Activated CD4-positive, alpha-beta T cell treated with anti-CD3 and anti-CD28 coated beads, Interleukin-2, Interleukin-4, amounts not matched to agents 100 ng/mL and 50 ng/mL, durations not matched to agents 16 hours and 8 hours (primary cell): Measurements from ENCODE around the gene RBMX.
"Not testable (repeated sequence)": the region's sequence is repeated elsewhere in the genome, so short reads cannot be mapped to it uniquely, and the experiment has no call there.

Experiments used
- DNase-seq: peaks from one replicate; pipeline ENCODE4 v3.0.0-alpha.2; 2020; ENCODE audit warnings: low spot score

RBMX gene

GRCh38 chrX:136880452-136881013 lies at the start of gene RBMX:
TSS of gene RBMX (minus strand) at chrX:136880725. CDS start at chrX:136879427, 1,298 bp downstream.
- peak; percentile 91 for DNase-seq

GRCh38 chrX:136921438-136921837 lies 40.9 kb upstream of the RBMX start:
- DNase-seq, result not testable (repeated sequence)

- no peak for DNase-seq
These were observed 39.5 kb upstream of the RBMX start for GRCh38 chrX:136920001-136920400.

GRCh38 chrX:136916827-136917226 lies 36.3 kb upstream of the RBMX start:
- no peak for DNase-seq

GRCh38 chrX:136911661-136912060 lies 31.1 kb upstream of the RBMX start:
- not testable (repeated sequence) for DNase-seq

- DNase-seq, result no peak
These were observed 30.7 kb upstream of the RBMX start for GRCh38 chrX:136911253-136911652.

- DNase-seq, result no peak
These were observed 30.1 kb upstream of the RBMX start for GRCh38 chrX:136910565-136911035.

GRCh38 chrX:136909706-136910564 lies 29.4 kb upstream of the RBMX start:
- peak; percentile 63 for DNase-seq

- DNase-seq, result peak; percentile 63
These were observed 28.7 kb upstream of the RBMX start for GRCh38 chrX:136909119-136909705.

GRCh38 chrX:136907621-136908020 lies 27.1 kb upstream of the RBMX start:
- DNase-seq, result no peak

GRCh38 chrX:136906921-136907510 lies 26.5 kb upstream of the RBMX start:
- DNase-seq, result no peak

- DNase-seq, result not testable (repeated sequence)
These were observed 23.5 kb upstream of the RBMX start for GRCh38 chrX:136904067-136904466.

- DNase-seq, result not testable (repeated sequence)
These were observed 19.5 kb upstream of the RBMX start for GRCh38 chrX:136900071-136900470.

- DNase-seq, result no peak
These were observed 18.7 kb upstream of the RBMX start for GRCh38 chrX:136899221-136899620.

- DNase-seq, result not testable (repeated sequence)
These were observed 18.2 kb upstream of the RBMX start for GRCh38 chrX:136898752-136899151.

GRCh38 chrX:136896121-136896914 lies 15.8 kb upstream of the RBMX start:
- DNase-seq, result no peak

- no peak for DNase-seq
These were observed 11.9 kb upstream of the RBMX start for GRCh38 chrX:136892412-136892811.

- DNase-seq, result not testable (repeated sequence)
These were observed 10.1 kb upstream of the RBMX start for GRCh38 chrX:136890596-136890995.

GRCh38 chrX:136889269-136889668 lies 8.7 kb upstream of the RBMX start:
- DNase-seq, result no peak

- no peak for DNase-seq
These were observed 498 bp downstream of the RBMX start for GRCh38 chrX:136880003-136880451.

GRCh38 chrX:136879001-136879687 lies 1.4 kb downstream of the RBMX start:
- no peak for DNase-seq
